NOMO-1 (cell line): ENCODE data around the gene FAAH2.
"Not testable (repeated sequence)": the region's sequence is repeated elsewhere in the genome, so short reads cannot be mapped to it uniquely, and the experiment has no call there.

Experiments used
- DNase-seq, 2 experiments: peaks; one replicate each; lab custom pipeline; 2025; ENCODE audit not compliant: unreplicated experiment in 2 of 2; lab: John Stamatoyannopoulos, UW

The FAAH2 gene

GRCh38 chrX:57286507-57287251 lies at the start of gene FAAH2:
Gene FAAH2, plus strand, starts transcription at chrX:57286706. Its CDS starts 120 bp downstream, at chrX:57286826.
- no peak for DNase-seq

GRCh38 chrX:57241967-57242366 lies 44.5 kb upstream of the FAAH2 start:
- no peak for DNase-seq

GRCh38 chrX:57251965-57252364 lies 34.5 kb upstream of the FAAH2 start:
- no peak for DNase-seq

GRCh38 chrX:57265126-57265525 lies 21.4 kb upstream of the FAAH2 start:
- no peak for DNase-seq

GRCh38 chrX:57266275-57266674 lies 20.2 kb upstream of the FAAH2 start:
- DNase-seq, result no peak

- no peak for DNase-seq
Observed at GRCh38 chrX:57266871-57267270, 19.6 kb upstream of the FAAH2 start.

- DNase-seq, result no peak
Observed at GRCh38 chrX:57267308-57267707, 19.2 kb upstream of the FAAH2 start.

GRCh38 chrX:57270980-57271379 lies 15.5 kb upstream of the FAAH2 start:
- no peak for DNase-seq

- DNase-seq, result no peak
Observed at GRCh38 chrX:57282568-57282967, 3.9 kb upstream of the FAAH2 start.

- DNase-seq, result no peak
Observed at GRCh38 chrX:57285001-57285400, 1.5 kb upstream of the FAAH2 start.

GRCh38 chrX:57289089-57289488 lies 2.6 kb downstream of the FAAH2 start:
- no peak for DNase-seq

- no peak for DNase-seq
Observed at GRCh38 chrX:57294961-57295360, 8.5 kb downstream of the FAAH2 start.

- not testable (repeated sequence) for DNase-seq
Observed at GRCh38 chrX:57295679-57296078, 9.2 kb downstream of the FAAH2 start.

- DNase-seq, result no peak
Observed at GRCh38 chrX:57313583-57314215, 27.2 kb downstream of the FAAH2 start.

GRCh38 chrX:57329008-57329407 lies 42.5 kb downstream of the FAAH2 start:
- DNase-seq, result no peak

- not testable (repeated sequence) for DNase-seq
Observed at GRCh38 chrX:57335790-57336189, 49.3 kb downstream of the FAAH2 start.

GRCh38 chrX:57353472-57354132 lies 67.1 kb downstream of the FAAH2 start:
- no peak for DNase-seq

- no peak for DNase-seq
Observed at GRCh38 chrX:57364145-57364544, 77.6 kb downstream of the FAAH2 start.

GRCh38 chrX:57366430-57366829 lies 79.9 kb downstream of the FAAH2 start:
- no peak for DNase-seq

- no peak for DNase-seq
Observed at GRCh38 chrX:57367649-57368048, 81.1 kb downstream of the FAAH2 start.

GRCh38 chrX:57368158-57368557 lies 81.7 kb downstream of the FAAH2 start:
- DNase-seq, result no peak

GRCh38 chrX:57379296-57379695 lies 92.8 kb downstream of the FAAH2 start:
- DNase-seq, result no peak
